ENCODE measurements around the gene UNC119.
"Not testable (repeated sequence)": the region's sequence is repeated elsewhere in the genome, so short reads cannot be mapped to it uniquely, and the experiment has no call there.

Gene UNC119

DNA sequence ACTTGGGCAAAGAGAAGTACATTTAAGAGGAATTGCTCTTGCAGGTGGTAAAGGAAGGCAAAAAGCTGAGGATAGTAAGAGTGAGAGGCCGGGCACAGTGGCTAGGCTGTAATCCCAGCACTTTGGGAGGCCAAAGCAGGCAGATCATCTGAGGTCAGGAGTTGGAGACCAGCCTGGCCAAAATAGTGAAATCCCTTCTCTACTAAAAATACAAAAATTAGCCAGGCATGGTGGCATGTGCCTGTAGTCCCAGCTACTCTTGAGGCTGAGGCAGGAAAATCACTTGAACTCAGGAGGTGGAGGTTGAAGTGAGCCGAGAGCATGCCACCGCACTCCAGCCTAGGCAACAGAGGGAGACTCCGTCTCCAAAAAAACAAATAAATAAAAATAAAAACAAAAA lies 30.1 kb downstream of the UNC119 start:
- not testable (repeated sequence) for DNase-seq (ENCODE audit: low spot score)

DNA sequence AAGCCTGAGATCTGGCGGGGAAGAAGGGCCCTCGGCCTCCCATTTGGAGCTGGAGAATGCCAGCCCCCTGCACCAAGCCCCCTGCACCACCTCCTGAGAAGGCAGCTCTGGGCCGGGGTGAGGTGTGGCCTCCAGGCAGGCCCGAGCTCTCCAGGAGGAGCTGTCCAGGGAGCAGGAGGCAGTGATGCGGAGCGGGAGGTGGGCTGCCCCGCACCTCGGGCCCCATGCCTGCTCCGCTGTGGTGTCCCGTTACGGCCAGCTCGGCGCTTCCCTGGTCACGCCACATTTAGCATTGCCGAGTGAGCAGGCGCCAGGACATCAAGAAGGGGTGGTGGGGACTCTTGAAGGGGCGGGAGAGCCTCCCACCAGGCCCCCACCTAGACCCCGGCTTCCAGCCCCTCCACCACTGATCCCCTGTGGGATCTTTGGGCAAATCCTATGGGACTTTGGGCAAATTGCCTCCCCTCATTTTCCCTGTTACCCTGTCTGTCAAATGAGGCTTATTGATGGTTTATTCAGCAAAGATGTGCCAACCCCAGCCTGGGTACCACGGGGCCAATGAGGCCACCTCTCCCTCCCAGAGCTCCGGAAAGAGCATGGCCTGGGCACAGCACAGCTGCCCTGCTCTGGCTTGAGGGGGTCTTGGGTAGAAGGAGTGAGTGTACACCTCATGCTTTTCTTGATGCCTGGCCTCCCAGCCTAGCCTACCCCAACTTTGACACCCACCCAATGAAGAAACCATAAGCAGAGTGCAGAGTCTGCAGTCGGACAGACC lies 30.9 kb downstream of the UNC119 start:
- no peak for DNase-seq (ENCODE audit: low spot score)

DNA sequence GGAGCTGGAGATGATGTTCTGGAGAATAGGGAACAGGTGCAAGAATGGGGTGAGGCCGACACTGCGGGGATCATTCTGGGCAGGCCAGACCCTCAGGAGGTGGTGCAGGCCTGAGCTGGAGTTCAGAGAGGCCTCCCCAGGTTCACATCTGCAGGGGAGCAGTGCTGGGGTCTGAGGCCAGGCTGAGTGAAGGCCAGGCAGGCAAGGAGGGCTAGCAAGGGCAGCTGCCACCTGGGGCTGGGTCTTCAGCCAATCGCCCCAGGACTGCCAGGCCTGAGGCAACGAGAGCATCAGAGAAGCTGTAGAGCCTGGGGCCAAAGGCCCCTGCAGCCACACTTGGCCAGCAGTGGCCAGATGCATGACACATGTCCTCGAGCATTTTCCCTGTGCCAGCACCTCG lies 31.7 kb downstream of the UNC119 start:
- no peak for DNase-seq (ENCODE audit: low spot score)

DNA sequence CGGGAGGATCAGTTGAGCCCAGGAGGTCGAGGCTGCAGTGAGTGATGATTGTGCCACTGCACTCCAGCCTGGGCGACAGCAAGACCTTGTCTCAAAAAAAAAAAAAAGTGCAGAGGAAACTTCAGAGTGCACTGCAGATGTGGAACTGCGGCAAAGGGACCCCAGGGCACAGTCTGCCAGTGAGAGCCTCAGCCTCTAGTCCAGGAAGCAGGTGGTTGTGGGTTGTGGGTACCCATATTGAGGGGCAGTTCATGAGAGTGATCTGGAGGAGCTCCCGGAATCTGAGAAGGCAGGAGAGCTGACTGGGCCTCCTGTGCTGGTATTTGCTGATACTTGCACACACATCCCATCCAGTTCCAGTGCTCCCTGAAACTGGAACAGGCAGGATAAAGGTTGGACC lies 33.2 kb downstream of the UNC119 start:
- DNase-seq (ENCODE audit: low spot score), result no peak

DNA sequence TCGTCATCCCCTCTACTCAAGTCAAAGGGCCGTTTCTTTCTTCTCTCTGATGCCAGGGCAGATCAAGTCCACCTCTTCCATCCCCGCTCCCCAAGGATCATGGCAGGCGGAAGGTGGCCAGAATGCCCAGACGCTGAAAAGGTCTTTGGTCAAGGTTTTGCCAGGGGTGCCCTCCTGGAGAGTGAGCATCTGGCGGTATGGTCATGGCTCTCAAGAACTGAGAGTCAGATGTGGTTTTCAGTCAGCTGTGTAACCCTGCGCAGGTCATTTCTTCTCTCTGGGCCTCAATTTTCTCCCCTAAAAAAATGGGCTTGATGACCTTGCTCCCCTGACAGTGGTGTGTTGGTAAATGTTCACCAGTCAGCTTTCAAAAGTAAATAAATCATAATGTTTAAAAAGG lies 33.8 kb downstream of the UNC119 start:
- no peak for DNase-seq (ENCODE audit: low spot score)

DNA sequence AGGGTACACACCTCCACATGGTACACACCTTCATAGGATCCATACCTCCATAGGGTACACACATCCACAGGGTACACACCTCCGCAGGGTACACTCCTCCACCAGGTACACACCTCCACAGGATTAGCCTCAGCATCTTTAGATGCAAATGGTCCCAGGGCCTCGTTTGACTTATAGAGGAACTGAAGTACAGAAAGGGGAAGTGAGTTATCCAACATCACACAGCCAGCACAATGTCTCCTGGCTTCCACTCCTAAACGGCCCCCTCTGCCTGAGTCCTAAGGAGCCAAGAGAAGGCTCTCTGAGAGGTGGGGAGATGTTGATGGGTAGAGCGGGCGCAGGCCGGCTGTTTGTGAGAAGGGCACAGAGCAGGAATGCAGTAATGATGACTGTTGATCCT lies 34.3 kb downstream of the UNC119 start:
- DNase-seq (ENCODE audit: low spot score), result no peak

DNA sequence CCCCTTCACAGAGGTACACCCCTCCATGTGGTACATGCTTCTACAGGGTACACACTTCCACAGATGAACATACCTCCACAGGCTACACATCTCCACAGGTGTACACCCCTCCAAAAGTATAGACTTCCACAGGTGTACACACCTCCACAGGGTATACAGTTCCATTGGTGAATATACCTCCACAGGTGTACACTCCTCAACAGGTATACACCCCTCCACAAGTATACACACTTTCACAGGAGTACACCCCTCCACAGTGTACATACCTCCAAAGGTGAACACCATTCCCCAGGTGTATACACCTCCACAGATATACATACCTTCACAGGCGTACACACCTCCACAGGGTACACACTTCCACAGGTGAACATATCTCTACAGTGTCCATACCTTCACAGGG lies 36.9 kb downstream of the UNC119 start:
- DNase-seq (ENCODE audit: low spot score), result no peak

DNA sequence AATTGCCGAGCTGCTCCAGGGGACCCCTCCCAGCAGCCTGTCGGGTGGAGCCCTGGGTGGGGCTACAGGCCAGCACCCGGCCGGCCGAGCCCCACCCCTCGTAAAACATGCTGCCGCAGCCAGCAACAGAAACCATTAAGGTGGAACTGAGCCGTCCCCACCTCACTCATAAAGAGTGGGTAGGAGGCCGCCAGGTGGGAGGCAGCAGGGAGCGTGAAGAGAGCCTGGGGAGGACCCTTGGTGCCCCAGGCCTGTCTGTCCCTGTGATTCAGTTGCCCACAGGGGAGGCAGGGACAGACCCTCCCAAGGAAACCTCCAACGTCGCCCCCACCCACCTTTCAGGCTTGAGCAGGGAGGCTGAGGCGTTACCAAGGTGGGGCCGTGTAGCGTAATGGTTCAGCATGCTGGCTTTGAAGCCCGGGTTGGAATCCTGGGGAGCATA lies 37.8 kb downstream of the UNC119 start:
- no peak for DNase-seq (ENCODE audit: low spot score)

DNA sequence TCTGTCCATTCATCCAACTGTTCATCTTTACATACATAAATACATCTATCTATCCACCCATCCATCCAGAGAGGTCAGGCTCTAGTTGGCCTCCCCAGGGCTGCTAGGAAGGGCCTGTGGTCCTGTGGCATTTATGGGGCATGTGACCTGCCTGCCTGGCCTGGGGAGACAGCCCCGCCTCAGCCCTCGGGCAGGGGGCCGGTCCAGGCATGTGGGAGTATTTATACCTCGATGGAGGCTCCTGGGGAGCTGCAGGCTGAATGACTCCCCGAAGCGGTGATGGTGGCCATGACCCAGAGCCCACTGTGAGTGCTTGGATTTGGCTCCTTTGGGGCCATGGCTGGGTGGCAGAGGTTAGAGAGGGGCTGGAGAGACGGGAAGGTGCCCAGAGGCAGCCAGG lies 38.9 kb downstream of the UNC119 start:
- no peak for DNase-seq (ENCODE audit: low spot score)

DNA sequence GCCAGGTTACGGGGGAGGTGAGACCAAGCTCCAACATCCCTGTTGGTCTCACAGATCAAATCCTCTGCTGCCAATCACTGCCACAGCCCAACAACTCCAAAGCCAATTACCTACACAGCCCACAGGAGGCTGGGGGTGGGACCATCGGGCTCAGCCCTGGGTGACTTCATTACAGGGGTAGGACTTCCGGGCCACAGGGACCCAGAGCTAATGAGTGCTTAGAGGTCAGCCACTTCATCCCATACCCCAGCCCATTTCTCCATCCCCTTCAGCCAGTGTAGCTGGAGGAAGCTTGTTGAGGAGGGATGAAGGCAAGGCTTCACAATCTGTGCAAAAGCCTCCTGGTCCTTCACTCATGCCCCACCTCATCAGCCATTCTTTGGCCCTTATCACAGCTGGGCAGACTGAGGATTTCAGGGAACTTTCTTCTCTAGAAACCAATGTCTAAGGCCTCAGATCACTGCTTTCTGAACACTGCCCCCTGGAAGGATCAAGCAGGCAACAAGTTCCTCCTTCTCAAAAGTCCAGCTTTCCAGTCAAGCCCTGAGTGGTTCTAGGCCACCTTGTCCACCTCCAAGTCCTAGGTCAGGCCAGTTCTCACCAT lies 40.5 kb downstream of the UNC119 start:
- DNase-seq (ENCODE audit: low spot score), result no peak

DNA sequence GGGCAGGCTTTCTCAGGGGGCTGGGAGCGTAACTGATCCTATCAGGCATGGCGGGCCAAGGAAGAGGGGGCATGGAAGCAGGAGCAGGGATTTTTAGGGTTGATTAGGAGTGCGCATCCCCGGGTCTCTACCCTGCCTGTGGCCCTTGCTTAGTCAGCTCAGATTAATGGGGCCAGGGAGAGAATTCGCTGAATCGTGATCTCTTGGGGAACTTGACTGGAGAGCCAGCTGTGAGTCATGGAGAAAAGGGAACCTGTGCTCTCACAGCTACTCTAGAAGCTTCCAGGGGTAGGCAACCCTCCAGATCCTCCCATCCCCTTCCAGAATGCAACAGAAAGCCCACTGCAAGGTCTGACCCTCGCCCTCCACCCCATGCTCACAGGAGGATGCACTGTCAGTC lies 42.6 kb downstream of the UNC119 start:
- peak; percentile 35 for DNase-seq (ENCODE audit: low spot score)

DNA sequence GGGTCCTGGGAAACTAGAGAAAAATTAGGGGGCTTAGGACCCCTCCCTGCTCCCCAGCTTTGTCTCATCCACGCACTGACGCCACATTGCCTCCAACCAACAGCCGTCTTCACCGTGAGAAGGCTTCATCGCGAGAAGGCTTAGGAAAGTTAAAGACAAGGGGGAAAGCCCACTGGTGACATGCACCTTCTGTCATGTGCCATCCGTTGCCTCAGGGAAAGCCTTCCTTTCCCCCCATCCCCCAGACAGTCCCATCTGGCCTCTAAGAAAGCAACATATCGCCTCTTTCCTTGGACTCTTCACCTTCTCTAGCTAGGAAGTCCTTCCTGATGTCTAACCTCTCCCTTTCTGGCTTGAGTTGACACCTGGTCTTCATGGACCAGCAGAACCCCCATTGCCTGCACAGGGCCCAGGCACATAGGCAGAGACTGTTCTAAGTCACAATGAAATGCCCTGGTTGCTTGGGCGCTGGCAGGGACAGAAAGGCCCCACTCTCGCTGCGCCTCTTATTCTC lies 44.2 kb downstream of the UNC119 start:
- no peak for DNase-seq (ENCODE audit: low spot score)

DNA sequence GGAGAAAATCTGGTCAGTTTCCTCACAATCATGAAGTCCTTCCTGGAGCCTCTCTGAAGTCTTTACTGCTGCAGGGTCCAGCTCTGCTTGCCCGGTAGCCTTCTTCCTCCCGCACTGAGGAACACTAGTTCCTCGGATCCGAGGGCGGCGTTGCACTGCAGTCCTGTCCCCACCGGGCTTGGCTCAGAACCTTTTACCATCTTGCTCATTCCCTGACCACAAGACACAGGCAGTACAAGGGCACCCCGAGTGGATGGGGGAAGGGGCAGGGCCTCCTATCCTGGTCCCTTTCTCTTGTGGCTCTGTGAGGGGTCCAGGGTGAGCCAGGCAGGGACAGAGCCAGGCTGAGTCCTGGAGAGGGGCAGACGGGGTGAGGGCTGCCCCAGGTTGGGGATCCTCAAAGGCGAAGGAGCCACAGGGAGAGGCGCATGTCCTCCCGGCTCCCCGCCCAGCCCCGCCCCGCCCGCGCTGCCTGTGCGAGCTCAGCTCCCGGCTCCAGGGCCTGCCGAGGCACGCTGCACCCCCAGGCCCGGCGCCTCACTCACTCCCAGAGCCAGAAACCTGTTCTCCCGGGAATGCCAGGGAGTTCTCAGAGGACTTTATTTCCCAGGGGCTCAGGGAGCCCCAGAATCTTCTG lies 44.7 kb downstream of the UNC119 start:
- no peak for DNase-seq (ENCODE audit: low spot score)

DNA sequence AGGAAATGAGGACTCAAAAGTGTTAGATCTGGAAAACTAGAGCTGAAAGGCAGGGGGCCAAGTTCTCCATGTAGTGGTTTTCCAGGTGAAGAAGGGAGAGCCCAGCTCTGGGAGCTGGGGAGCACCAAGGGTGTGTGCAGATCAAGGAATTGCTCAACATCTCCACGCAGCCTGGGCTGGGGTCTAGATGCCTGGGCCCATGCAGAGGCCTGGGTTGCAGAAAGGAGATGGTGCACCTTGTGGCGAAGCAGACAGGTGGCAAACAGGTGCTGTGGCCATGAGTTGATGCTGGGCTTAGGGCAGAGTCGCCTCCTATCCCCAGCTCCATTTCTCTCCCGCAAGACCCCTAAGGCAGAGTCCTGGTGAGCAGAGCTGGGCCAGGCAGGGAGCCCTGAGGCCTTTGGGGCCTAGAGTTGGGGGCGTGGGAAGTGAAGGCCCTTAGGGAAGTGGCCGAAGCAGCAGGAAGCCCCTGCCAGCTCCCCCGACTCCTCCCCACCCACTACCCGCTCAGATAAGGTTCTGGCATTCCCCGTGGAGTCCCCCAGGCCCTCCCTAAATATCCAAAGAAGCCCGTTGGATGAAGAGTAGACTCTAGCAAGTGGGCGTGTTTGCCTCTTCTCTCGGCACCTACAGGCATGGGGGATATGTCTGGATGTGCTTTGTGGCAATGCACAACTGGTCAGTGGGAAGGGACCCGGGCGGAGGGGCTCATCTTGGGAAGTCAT lies 45.5 kb downstream of the UNC119 start:
- no peak for DNase-seq (ENCODE audit: low spot score)

DNA sequence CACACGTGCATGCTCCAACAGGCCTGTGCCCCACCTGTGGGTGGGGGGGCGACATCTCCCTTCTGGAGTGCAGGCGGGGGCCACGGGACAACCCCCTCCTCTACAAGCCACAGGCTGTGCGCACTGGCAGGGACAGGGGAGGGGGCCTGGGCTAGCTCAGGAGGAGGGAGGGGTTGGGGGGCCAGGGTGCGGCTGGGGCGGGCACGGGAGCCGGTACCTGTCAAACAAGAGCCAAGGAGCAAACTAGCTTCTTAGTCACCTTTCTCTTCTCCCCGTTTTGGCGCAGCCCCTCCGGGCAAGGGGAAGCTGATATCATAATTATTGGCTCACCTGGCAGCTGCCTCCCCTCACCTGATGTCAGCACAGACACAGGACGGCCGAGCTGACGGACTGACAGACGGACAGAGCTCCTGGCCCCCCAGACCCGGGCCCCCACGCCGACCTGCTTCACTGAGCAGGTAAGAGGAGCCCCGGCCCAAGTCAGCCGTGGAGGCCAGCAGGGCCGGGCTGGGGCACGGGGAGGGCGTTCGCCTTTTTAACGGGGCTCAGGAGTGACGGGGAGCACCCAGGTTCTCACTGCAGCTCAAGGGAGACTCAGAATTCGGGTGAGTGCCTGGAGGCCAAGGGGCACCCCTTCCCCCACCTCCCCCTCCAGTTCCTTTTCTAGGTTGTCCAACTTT lies 46.3 kb downstream of the UNC119 start, which contains the start of gene FOXN1:
Gene FOXN1 (plus strand): TSS at position 363 of the 680 bp plus-strand sequence. CDS start 17,622 bp downstream, outside the sequence.
- DNase-seq (ENCODE audit: low spot score), result no peak

DNA sequence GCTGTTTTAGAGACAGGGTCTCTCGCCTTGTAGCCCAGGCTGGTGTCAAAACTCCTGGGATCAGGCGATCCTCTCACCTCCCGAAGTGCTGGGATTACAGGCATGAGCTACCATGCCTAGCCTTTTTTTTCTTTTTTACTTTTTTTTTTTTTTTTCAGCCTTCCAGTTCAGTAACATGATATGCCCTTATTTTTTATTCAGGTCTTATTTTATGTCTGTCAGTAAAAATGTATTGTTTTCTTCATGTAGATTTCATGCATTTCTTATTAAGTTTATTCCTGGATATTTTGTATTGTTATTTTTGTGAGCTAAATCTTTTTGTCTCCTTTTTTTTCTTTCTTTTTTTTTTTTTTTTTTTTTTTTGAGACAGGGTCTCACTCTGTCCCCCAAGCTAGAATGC lies 49.0 kb downstream of the UNC119 start:
- DNase-seq (ENCODE audit: low spot score), result no peak

DNA sequence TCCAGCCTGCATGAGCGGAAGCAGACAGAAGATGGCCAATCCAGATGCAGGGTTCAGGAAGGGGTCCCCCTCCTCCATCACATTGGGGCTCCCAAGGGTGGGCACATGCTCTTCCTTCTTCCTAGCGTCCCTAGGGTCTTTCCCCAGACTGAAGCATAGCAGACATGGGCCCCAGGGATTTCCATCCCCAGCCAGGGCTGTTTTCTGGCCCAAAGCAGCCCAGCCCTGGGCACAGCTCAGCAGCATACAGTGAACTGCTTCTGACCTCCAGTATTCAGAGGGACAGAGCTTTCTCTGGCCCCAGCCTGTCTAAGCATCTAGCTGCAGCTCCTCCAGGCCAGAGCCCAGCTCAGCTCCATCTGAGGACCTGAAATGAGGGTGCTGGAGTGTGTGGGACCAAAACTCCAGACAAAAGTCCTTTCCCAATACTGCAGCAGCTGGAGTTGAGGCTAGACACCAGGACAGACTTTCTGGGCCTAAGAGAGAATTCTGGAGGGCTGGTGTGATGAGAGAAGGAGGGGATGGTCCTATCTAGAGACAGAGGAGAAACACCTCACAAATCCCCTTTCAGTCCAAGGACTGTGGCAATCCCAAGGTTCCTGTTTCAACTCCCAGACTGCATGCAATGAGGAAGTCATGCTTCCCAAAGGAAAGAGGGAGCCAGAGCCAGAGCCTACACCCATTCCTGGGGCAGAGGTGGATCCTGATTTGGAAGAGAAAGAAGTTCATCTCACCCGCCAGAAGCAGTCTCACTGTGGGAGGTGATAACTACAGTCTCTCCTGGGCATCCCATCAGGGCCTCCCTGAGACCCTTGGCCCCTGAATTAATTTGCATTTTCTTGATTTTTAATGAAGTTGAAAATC lies 50.8 kb downstream of the UNC119 start:
- DNase-seq (ENCODE audit: low spot score), result no peak

DNA sequence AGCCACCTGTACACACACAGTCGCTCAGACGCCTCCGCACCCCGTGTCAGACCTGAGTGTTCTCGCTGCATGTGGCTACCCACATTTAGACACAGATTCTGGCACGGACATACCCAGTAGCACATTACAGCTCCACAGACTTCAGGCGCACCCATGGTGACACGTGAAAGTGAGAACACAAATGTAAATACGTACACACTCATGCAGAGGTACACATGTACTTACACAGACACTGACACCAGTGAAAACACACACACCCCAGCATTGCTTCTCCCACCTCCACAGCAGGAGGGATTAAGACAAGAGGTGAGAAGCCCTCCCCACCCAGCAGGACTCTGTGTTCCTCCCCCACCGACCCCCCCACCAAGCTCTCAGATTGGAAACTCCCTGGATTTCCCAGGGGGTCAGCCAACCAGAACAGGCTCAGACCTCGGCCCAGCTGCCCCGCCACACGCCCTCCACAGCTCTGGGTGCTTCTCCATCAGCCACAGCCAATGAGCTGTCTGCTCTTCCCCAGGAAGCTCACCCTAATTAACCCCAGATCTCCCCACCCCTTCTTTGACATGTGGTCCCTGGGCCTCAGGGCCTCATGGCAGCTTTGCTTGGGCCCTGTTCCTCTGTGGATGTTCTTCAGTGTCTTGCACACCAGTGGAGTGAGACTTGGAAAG lies 51.6 kb downstream of the UNC119 start:
- DNase-seq (ENCODE audit: low spot score), result peak; percentile 29

DNA sequence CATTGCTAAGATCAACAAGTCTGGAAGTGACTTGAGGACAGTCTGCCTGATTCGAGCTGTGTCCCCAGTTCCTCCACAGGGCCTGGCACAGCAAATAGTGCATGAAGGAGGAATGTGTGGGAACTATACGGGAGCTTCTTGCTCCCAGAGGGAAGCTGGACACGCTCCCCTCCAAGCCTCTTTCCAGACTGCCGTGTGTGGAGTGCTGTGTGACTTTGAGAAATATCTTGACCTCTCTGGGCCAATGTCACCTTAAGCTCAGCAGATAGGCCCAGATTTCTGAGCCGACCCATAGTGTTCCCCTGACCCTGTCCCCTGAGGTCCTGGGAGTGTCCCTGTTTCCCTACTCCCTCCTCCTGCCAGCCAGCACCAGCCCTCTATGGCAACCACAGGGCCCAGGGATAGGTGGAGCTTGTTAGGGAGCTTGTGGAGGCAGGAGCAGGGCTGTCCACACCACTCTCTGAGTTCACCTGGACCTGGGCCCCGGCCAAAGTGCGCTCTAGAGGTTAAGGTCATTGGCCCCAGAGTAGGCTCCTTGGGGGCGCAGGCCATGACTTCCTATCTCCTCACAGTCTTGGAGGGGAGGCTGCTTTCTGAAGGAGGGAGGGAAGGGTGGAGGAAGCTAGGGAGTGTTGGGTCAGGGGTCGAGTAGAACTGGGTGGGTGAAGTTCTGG lies 52.6 kb downstream of the UNC119 start:
- DNase-seq (ENCODE audit: low spot score), result no peak

DNA sequence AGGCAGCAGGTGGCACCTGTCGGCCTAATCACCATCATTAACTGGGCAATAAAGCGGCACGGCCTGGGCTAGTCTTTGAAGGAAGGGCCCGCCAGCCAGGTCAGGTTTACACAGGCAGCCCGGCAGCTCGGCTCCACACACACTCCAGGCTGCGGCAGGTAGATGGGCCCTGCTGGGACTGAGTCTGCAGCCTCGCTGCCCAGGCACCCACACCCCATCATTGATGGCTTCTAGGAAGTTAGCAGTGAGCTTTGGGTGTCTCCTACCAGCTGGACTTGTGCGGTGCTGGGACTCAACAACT lies 53.1 kb downstream of the UNC119 start:
- no peak for DNase-seq (ENCODE audit: low spot score)

All from kidney tubule cell (primary cell).